GM18517 (cell line): ENCODE results near the gene CCDC61.

Experiments used
- ATAC-seq: cut with Tn5 transposase; IDR thresholded peaks from one replicate; pipeline ENCODE4 v1.9.1; 2021; ENCODE audit warnings: mild to moderate bottlenecking, moderate library complexity; ENCODE audit not compliant: unreplicated experiment

CCDC61 gene

GRCh38 chr19:45973553-45974338, 21.5 kb upstream of the CCDC61 start, which contains the start of gene NOVA2:
NOVA2 (minus strand) TSS chr19:45973865; CDS start chr19:45973351, 514 bp downstream.
- ATAC-seq = no peak

GRCh38 chr19:45975306-45976070, 19.8 kb upstream of the CCDC61 start:
- ATAC-seq = no peak

- ATAC-seq = no peak
Measured at GRCh38 chr19:45976178-45976577, 19.1 kb upstream of the CCDC61 start.

- no peak for ATAC-seq
Measured at GRCh38 chr19:45978156-45978555, 17.1 kb upstream of the CCDC61 start.

- ATAC-seq = no peak
Measured at GRCh38 chr19:45981350-45981749, 13.9 kb upstream of the CCDC61 start.

GRCh38 chr19:45985321-45985720, 9.9 kb upstream of the CCDC61 start:
- ATAC-seq = no peak

- no peak for ATAC-seq
Measured at GRCh38 chr19:45990113-45990728, 5.0 kb upstream of the CCDC61 start.

GRCh38 chr19:45994456-45994997, 740 bp upstream of the CCDC61 start:
- ATAC-seq = peak; percentile 5

- ATAC-seq = no peak
Measured at GRCh38 chr19:45995715-45996385, 583 bp downstream of the CCDC61 start.

- ATAC-seq = no peak
Measured at GRCh38 chr19:45996933-45997332, 1.7 kb downstream of the CCDC61 start.

GRCh38 chr19:45998834-45999233, 3.6 kb downstream of the CCDC61 start:
- ATAC-seq = no peak

- ATAC-seq = no peak
Measured at GRCh38 chr19:45999653-46000121, 4.4 kb downstream of the CCDC61 start.

- ATAC-seq = no peak
Measured at GRCh38 chr19:46000491-46001246, 5.4 kb downstream of the CCDC61 start.

GRCh38 chr19:46002678-46003275, 7.5 kb downstream of the CCDC61 start:
- no peak for ATAC-seq

GRCh38 chr19:46006411-46006810, 11.1 kb downstream of the CCDC61 start:
- ATAC-seq = no peak

- ATAC-seq = no peak
Measured at GRCh38 chr19:46009530-46010510, 14.6 kb downstream of the CCDC61 start.

GRCh38 chr19:46014534-46014933, 19.3 kb downstream of the CCDC61 start:
- no peak for ATAC-seq

- ATAC-seq = no peak
Measured at GRCh38 chr19:46014941-46015686, 19.8 kb downstream of the CCDC61 start.
